GM21717 (cell line): ENCODE results near the gene PRKG1.
"Not testable (repeated sequence)": the region's sequence is repeated elsewhere in the genome, so short reads cannot be mapped to it uniquely, and the experiment has no call there.

ENCODE experiments used
- ATAC-seq: cut with Tn5 transposase; IDR thresholded peaks from one replicate; pipeline ENCODE4 v1.9.1; 2021; ENCODE audit warnings: mild to moderate bottlenecking, moderate library complexity; ENCODE audit not compliant: unreplicated experiment

Gene PRKG1

DNA sequence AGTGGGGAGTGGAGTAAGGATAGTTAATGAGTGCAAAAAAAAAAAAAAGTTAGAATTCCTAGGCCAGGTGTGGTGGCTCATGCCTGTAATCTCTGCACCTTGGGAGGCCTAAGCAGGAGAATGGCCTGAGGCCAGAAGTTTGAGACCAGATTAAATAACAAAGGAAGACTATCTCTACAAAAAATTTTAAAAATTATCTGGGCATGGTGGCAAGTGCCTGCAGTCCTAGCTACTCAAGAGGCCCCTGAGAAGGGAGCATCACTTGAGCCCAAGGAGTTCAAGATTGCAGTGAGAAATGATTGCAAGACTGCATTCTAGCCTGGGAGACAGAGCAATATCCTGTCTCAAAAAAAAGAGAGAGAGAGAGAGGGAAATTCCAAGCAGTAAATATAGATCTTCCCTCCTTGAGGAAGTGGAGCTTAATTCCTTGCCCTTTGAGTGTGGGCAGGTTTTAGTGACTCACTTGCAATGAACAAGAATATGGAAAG is 644.6 kb downstream of the PRKG1 start:
- no peak for ATAC-seq

DNA sequence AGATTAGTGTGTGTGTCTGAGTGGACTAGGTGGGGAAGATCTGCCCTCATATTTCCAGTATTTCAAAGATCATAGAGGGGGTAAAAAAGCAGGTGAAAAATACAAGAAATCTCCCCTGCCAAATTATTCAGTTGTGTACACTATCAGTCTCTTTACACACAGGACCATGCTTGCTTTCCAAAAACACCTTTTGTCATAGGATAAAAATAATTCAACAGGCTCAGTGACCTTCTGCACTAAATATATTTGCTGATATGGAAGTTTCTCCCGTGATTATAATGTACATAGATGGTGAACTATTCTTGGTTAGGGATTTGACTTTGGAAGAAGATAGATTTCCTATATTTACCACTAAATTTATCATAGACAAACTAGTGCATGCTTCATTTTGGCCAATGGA is 649.8 kb downstream of the PRKG1 start:
- ATAC-seq = no peak

DNA sequence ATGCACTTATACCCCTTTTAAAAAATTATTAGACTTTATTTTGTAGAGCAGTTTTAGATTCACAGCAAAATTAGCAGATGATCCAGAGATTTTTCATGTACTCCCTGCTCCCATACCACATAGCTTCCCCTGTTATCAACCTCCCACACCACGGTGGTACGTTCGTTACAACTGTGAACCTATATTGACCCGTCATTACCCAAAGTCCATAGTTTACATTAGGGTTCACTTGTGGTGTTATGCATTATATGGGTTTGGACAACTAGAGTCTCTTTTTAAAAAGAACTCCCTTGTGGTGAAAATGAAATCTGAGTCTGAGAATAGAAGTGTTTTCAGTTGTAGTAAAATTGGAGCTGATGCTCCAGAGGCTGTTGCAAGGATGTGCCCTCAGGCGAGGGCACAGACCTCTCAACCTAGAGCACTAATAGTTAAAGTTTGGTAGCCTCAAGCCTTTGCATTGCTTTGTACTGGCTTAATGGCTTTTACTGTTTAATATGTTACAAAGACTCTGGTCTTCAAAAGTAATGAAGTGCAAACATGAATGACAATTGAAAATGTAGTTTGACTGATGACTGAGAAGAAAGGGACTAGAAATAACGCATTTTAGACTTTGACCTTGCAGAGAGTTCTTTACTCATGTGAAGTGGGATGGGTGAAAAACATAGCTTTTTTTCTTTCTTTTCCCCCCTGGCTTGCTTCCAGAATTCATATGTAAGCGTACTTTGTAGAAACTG is 655.7 kb downstream of the PRKG1 start:
- ATAC-seq = no peak

DNA sequence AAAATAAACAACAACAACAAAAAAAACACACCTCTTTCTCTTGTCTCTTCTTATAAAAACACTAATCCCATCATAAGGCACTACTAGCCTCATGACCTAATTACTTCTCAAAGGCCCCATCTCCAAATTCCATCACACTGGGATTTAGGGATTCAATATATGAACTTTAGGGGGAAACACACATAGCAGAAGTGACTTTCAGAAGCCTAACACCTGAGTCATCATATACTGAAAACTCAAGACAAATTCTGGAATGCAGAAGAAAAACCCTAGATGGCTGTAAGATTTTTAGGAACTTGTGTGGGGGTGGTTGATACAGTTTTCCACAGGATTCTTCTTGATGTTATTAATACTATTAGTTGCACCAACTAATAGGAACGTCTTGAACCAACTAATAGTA is 658.8 kb downstream of the PRKG1 start:
- no peak for ATAC-seq

DNA sequence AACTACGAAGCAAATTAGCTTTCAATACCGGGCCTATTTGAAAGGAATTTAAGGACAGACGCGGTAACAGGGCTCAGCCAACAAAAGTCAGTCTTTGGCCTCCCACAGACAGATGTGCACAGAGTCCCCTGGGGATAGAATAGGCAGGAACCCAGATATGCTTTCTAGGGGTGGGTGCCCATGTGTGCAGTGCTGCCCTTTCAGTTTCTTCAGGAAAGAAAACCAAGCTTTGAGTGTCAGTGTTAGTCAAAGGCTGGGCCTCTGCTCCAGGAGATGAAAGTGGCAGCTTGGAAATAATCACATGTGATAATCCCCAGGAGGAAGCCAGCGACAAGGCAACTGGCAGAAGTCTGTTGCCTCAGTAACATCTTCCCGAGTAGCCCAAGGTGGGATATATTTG is 668.9 kb downstream of the PRKG1 start:
- ATAC-seq = peak; percentile 74

DNA sequence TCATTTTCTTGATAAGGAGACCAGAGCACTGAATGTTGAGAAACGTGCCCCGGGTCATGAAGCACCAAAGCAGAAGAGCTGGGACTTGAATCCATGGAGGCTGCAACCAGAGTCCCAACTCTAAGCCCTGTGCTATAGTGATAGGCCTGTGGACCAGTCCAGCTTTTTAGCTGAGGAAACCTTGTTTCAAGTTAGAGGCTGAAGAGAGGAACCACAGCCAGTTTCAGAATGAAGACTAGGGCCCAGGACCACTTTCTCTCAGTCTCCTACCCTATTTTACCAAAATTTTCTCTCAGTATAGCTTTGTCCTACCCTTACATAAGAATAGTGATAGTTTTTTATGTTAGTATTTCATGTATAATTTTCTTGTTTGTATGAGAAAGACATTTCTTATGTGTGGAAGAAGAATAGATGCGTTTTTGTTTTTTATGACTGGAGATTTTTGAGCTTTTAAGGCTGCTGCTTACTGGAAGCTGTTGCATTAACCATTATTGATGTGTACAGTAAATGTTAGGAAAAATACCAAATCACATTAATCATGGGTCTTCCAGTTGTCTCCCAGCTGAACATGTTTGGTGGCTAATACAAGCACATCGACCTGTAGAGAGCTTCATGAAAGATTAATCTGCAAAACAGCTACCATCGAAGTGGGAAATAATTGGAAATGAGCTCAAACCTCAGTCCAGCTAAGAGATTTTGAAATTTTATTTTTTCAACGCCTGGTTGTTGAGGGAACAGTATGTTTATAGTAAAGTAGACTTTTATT is 670.1 kb downstream of the PRKG1 start:
- ATAC-seq = no peak

DNA sequence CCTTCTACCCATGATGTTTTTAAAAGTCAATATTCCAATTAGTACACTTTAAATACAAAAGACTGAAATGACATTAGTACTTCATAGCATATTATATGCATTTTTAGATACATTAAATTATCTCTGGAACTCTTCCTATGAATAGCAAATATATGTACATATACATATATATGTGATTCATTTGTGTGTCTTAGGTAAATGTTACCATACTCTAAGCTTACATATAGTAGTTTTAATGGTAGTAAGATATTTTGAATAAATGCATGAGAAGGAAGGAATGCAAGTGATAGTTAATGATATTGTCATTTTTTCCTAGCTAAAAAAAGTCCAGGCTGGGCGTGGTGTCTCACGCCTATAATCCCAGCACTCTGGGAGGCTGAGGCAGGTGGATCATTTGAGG is 671.1 kb downstream of the PRKG1 start:
- no peak for ATAC-seq

DNA sequence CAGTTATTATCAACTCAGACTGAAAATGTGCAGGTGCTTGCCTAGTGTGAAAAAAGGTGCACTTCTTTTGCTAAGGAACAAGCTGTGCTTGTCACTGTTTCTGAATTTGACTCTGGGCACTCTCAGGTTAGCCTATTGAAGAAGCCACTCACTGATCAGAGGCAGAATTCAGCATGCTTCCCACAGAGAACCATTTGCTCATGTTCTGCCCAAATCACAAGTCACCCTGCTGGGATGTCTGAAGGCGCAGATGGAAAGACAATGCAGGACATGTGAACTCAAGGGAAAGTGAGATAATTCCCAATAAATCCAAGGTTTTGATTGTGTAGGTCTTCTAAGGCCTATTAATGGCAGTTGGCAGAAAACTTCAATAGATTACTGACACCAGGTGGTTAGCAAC is 672.9 kb downstream of the PRKG1 start:
- no peak for ATAC-seq

DNA sequence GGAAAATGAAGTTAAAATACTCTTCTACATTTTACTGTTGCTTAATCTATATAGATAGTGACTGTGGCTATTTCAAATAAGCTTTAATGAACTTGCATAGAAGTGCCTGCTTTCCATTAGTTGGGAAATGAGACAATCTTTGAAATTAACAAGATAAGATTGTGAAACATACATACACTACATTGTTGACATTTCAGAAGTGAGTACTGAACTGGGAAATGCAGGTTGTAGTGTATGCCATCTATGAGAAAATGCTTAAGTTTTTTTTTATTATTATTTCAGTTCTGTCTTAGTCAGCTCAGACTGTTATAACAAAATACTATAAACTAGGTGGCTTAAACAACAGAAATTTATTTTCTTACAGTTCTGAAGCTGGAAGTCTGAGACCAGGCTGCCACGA is 674.7 kb downstream of the PRKG1 start:
- ATAC-seq = no peak

DNA sequence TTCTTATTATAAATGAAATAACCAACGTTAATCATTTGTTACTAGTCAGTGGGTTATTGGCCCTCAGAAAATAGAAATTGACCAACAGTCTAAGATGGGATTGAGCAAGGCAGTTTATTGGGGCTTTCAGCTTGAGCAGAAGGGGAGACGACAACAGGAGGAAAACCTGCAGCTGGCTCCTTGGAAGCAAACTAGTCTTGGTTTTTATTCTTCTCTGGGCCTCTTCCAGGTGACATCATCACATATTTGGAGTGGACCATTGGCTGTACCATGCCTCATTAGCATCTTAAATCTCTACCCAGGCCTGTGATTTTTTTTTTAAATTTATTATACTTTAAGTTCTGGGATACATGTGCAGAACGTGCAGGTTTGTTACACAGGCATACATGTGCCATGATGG is 684.1 kb downstream of the PRKG1 start:
- no peak for ATAC-seq

DNA sequence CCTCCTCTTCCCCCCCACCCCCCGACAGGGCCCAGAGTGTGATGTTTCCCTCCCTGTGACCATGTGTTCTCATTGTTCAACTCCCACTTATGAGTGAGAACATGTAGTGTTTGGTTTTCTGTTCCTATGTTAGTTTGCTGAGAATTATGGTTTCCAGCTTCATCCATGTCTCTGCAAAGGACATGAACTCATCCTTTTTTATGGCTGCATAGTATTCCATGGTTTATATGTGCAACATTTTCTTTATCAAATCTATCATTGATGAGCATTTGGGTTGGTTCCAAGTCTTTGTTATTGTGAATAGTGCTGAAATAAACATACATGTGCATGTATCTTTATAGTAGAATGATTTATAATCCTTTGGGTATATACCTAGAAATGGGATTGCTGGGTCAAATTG is 684.6 kb downstream of the PRKG1 start:
- not testable (repeated sequence) for ATAC-seq

DNA sequence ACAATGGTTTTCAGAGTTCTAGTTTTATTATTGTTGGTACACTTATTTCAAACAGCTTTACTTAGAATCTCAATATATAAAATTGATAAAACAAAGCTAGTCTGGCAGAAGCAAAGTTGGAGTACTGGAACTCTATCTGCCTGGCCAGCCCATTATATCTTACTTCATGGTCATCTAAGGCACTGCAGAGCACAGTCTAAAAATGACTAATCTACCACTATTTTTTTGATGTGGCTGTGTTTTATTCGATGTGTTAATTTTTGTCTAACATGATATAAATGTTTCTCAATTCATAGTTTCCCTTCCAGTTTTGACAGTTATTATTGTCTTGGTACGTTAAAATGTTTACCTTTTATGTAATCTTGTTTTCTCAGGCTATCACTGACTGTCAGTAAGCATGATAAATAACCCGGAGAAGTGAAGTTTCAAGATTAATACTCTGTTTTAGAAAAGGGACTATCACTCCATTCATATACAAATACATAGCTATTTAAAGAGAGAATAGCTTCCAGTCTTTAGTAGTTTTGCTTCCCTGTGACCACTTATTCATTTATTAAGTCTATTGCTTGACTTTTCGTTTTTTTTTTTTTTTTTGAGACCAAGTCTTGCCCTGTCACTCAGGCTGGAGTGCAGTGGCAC is 685.7 kb downstream of the PRKG1 start:
- no peak for ATAC-seq

DNA sequence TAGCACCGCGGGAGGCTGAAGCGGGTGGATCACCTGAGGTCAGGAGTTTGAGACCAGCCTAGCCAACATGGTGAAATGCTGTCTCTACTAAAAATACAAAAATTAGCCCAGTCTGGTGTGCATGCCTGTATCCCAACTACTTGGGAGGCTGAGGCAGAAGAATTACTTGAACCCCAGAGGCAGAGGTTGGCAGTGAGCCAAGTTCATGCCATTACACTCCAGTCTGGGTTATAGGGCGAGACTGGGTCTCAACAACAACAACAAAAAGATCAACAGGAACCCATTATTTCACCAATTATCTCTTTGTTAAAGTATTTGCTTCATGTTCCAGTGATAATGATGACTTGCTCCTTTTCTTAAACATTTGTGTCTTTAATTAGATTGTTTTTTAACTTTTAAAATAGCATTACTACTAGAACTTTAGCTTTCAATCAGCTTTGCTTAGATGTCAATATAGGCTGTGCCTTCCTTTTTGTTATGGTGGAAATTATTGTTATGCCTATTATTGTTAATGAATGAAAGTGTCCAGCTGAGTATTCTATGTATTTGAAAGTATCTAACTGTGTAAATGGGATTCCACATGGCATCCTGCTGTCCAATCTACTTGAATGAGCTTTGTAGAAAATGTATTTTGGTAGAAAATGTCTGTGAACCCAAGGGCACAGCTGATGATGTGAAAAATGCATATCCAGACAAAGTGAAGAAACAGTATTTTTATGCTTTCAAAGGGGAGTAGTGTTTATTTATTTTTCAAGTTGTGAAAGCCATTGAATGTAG is 686.8 kb downstream of the PRKG1 start:
- no peak for ATAC-seq

DNA sequence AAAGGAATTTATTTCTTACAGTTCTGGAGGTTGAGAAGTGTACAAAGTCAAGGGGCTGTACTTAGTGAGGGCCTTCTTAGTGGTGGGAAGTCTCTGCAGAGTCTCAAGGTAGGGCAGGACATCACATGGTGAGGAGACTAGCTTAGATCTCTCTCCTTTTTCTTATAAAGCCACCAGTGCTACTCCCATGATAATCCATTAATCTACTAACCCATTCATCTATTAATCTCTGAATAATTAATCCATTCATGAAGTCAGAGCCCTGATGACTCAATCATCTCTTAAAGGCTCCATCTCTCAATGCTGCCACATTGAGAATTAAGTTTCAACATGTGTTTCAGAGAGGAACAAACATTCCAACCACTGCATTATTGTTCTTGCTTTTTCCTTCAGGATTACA is 689.5 kb downstream of the PRKG1 start:
- ATAC-seq = no peak

DNA sequence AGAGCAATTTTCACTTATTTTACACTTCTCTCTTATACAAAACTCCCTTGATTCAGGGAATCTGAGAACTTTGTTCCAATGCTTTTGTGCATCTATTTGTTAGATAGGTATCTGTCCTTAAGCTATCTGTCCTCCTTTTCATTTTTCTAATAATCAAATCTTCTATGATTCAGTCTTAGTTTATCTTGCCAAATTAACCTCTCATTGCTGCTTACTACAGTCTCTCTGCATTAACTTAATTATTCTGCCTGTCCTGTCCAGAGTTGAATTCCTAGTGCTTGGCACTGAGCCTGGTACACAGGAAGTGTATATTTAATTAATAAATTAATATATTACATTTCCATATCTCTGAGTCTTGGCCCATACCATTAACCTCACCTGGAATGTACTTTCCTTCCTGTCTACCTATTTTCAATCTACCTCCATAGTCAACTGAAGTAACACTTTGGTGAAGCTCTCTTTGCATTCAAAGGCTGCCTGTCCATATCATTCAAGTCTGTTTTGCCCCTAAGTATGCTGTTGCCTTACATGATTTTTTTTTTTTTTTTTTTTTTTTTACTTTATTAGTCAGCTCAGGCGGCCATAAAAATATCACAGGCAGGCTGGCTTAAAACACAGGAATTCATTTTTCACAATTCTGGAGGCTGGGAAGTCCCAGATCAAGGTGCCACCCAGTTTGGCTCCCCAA is 691.1 kb downstream of the PRKG1 start:
- no peak for ATAC-seq

DNA sequence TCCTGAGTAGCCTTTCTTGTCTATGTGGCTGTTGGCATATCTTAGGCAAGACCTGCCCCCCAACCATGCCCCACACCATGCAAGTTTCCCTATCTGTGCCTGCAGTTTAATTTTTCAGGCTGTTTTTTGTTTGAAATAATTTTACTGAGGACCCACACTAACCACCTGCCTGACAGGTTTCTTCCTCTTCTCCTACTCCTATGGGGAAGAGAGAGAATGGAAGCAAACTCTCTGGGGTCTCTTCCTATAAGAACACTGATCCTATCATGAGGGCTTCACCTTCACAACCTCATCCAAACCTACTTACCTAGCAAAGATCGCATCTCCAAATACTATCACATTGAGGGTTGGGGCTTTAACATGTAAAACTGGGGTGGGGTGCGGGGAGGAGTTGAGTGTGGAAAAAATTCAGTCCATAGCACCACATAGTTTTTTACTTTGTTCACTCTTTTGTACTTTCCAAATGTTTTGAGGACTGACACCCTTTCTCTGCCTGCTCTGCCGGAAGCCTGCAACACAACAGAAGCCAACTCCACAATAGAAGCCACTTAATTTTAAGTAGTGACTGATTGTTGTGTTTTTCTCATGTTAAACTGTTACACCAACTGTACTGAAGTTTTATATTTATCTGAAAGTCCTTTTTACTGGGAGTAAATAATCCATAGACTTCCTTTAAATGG is 692.3 kb downstream of the PRKG1 start:
- no peak for ATAC-seq

DNA sequence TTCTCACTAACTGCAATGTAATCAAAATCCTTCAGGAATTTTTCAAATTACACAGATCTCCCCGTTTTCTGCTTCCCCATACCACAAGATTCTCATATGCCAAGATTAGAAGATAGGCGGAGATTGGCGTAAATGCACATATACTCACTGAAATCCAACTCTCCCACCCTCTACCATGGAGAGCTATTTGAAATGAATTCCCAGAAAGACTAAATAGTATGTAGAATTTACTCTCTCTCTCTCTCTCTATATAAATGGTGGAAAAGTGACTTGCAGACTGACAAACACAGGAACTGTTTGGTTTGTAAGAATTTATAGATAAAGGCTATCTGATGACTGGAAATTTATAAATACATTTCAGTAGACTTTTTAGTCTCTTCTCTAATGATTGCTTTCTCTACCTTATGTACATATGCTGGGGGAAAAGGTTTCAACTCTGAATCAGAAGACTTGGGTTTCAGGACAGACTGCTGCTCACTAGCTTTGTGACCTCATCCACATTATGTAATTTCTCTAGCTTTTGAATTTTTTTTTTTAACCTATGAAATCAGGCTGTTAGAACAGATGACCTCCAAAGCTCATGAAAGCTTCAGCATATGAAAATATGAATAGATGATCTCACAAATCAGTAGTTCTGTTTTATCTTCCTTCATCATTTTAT is 692.9 kb downstream of the PRKG1 start:
- ATAC-seq = no peak

DNA sequence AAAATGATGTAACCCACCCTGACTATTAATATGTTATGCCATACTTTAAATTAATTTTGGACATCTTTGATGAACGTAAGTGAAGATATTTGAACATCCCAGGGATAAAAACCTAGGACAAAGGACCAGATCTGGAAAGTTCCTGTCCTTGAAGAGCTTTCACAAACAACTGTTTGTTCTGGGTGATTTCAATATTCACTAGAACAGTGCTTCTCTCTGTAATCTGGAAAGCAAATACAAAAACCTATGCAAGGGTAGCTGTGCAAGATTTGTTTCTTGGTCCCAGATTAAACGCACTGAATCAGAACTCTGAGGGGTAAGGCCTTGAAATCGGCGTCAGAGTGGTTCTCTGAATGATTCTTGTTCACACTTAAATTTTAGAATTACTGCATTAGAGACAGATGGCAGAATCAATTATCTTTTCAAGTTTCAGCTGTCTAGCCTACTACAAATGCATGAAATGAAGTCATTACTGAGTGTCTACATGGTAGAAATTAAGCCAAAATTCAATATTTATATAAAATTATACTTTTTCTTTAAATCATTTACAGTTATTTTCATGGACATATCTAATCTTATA is 694.7 kb downstream of the PRKG1 start:
- no peak for ATAC-seq

DNA sequence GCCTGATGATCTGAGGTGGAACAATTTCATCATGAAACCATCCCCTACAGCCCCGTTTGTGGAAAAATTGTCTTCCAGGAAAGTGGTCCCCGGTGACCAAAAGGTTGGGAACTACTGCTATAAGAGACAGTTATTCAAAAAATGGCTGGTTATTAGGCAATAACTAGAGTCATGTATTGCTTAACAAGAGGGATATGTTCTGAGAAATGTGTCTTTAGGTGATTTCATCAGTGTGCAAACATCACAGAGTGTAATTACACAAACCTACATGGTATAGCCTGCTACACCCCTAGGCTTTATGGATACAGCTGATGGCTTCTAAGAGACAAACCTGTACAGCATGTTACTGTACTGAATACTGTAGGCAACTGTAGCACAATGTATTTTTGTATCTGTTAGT is 696.4 kb downstream of the PRKG1 start:
- no peak for ATAC-seq
